Measurements from ENCODE around the gene HECTD4.

Gene HECTD4

GRCh38 chr12:112305951-112306350, 76.3 kb downstream of the HECTD4 start:
- no peak overlapping the region for H3K4me3 Mint-ChIP-seq
- H3K27ac Mint-ChIP-seq, result no peak overlapping the region
- peaks cover 26% of the 10 kb centered on the region for H3K36me3 Mint-ChIP-seq (ENCODE audit: low read depth)
- no peaks in the 10 kb centered on the region for H3K27me3 Mint-ChIP-seq (ENCODE audit: low read depth)
- H3K9me3 Mint-ChIP-seq, result no peaks in the 10 kb centered on the region
- peaks cover 9% of the 10 kb centered on the region for H3K4me1 Mint-ChIP-seq (ENCODE audit: low read depth)

GRCh38 chr12:112304436-112304835, 77.8 kb downstream of the HECTD4 start:
- Mint-ChIP-seq H3K27ac (no peak overlapping the region), H3K4me1 (ENCODE audit: low read depth) (peaks cover 9% of the 10 kb centered on the region), H3K9me3 (no peaks in the 10 kb centered on the region), H3K4me3 (no peak overlapping the region), H3K27me3 (ENCODE audit: low read depth) (no peaks in the 10 kb centered on the region), H3K36me3 (ENCODE audit: low read depth) (peaks cover 26% of the 10 kb centered on the region)

- Mint-ChIP-seq H3K36me3 (ENCODE audit: low read depth) (peaks cover 22% of the 10 kb centered on the region), H3K9me3 (no peaks in the 10 kb centered on the region), H3K27ac (no peak overlapping the region), H3K27me3 (ENCODE audit: low read depth) (no peaks in the 10 kb centered on the region), H3K4me1 (ENCODE audit: low read depth) (peaks cover 9% of the 10 kb centered on the region), H3K4me3 (no peak overlapping the region)
Observed at GRCh38 chr12:112303799-112304198, 78.4 kb downstream of the HECTD4 start.

- no peaks in the 10 kb centered on the region for H3K9me3 Mint-ChIP-seq
- H3K36me3 Mint-ChIP-seq (ENCODE audit: low read depth), result peaks cover 20% of the 10 kb centered on the region
- H3K27ac Mint-ChIP-seq, result peak overlapping the region; percentile 87
- H3K27me3 Mint-ChIP-seq (ENCODE audit: low read depth), result no peaks in the 10 kb centered on the region
- peaks cover 9% of the 10 kb centered on the region for H3K4me1 Mint-ChIP-seq (ENCODE audit: low read depth)
- no peak overlapping the region for H3K4me3 Mint-ChIP-seq
Observed at GRCh38 chr12:112303004-112303403, 79.2 kb downstream of the HECTD4 start.

GRCh38 chr12:112299704-112300103, 82.5 kb downstream of the HECTD4 start:
- Mint-ChIP-seq H3K27me3 (ENCODE audit: low read depth) (no peaks in the 10 kb centered on the region), H3K4me1 (ENCODE audit: low read depth) (peaks cover 9% of the 10 kb centered on the region), H3K4me3 (no peak overlapping the region), H3K27ac (no peak overlapping the region), H3K36me3 (ENCODE audit: low read depth) (peaks cover 8% of the 10 kb centered on the region), H3K9me3 (no peaks in the 10 kb centered on the region)

GRCh38 chr12:112297188-112297587, 85.0 kb downstream of the HECTD4 start:
- Mint-ChIP-seq H3K9me3 (peaks cover under 1% of the 10 kb centered on the region), H3K4me1 (ENCODE audit: low read depth) (peaks cover 1% of the 10 kb centered on the region), H3K36me3 (ENCODE audit: low read depth) (peaks cover 3% of the 10 kb centered on the region), H3K27me3 (ENCODE audit: low read depth) (no peaks in the 10 kb centered on the region), H3K4me3 (no peak overlapping the region), H3K27ac (no peak overlapping the region)

- peaks cover 4% of the 10 kb centered on the region for H3K9me3 Mint-ChIP-seq
- no peak overlapping the region for H3K4me3 Mint-ChIP-seq
- peaks cover 7% of the 10 kb centered on the region for H3K36me3 Mint-ChIP-seq (ENCODE audit: low read depth)
- peaks cover 5% of the 10 kb centered on the region for H3K4me1 Mint-ChIP-seq (ENCODE audit: low read depth)
- H3K27me3 Mint-ChIP-seq (ENCODE audit: low read depth), result no peaks in the 10 kb centered on the region
- H3K27ac Mint-ChIP-seq, result no peak overlapping the region
Observed at GRCh38 chr12:112296183-112296582, 86.0 kb downstream of the HECTD4 start.

GRCh38 chr12:112294793-112295192, 87.4 kb downstream of the HECTD4 start:
- H3K27ac Mint-ChIP-seq, result no peak overlapping the region
- peaks cover 5% of the 10 kb centered on the region for H3K4me1 Mint-ChIP-seq (ENCODE audit: low read depth)

GRCh38 chr12:112288638-112289037, 93.6 kb downstream of the HECTD4 start:
- H3K27me3 Mint-ChIP-seq (ENCODE audit: low read depth), result no peaks in the 10 kb centered on the region
- H3K9me3 Mint-ChIP-seq, result peaks cover 14% of the 10 kb centered on the region
- peaks cover 8% of the 10 kb centered on the region for H3K4me1 Mint-ChIP-seq (ENCODE audit: low read depth)
- peaks cover 13% of the 10 kb centered on the region for H3K36me3 Mint-ChIP-seq (ENCODE audit: low read depth)
- H3K27ac Mint-ChIP-seq, result no peak overlapping the region
- H3K4me3 Mint-ChIP-seq, result no peak overlapping the region

More at GRCh38 chr12:112294793-112295192, 87.4 kb downstream of the HECTD4 start:
- H3K27me3 Mint-ChIP-seq (ENCODE audit: low read depth), result no peaks in the 10 kb centered on the region
- H3K4me3 Mint-ChIP-seq, result no peak overlapping the region
- H3K36me3 Mint-ChIP-seq (ENCODE audit: low read depth), result peaks cover 9% of the 10 kb centered on the region
- H3K9me3 Mint-ChIP-seq, result peaks cover 7% of the 10 kb centered on the region

- Mint-ChIP-seq H3K27ac (no peak overlapping the region), H3K4me1 (ENCODE audit: low read depth) (peaks cover 2% of the 10 kb centered on the region), H3K36me3 (ENCODE audit: low read depth) (peaks cover 5% of the 10 kb centered on the region), H3K4me3 (no peak overlapping the region), H3K27me3 (ENCODE audit: low read depth) (no peaks in the 10 kb centered on the region), H3K9me3 (peaks cover 8% of the 10 kb centered on the region)
Observed at GRCh38 chr12:112285600-112286401, 96.4 kb downstream of the HECTD4 start.

- Mint-ChIP-seq H3K9me3 (no peaks in the 10 kb centered on the region), H3K4me1 (ENCODE audit: low read depth) (peaks cover 2% of the 10 kb centered on the region), H3K36me3 (ENCODE audit: low read depth) (peaks cover under 1% of the 10 kb centered on the region), H3K27ac (no peak overlapping the region), H3K27me3 (ENCODE audit: low read depth) (no peaks in the 10 kb centered on the region), H3K4me3 (no peak overlapping the region)
Observed at GRCh38 chr12:112283546-112283945, 98.7 kb downstream of the HECTD4 start.

GRCh38 chr12:112282920-112283319, 99.3 kb downstream of the HECTD4 start:
- Mint-ChIP-seq H3K36me3 (ENCODE audit: low read depth) (no peaks in the 10 kb centered on the region), H3K27me3 (ENCODE audit: low read depth) (no peaks in the 10 kb centered on the region), H3K4me1 (ENCODE audit: low read depth) (peaks cover 2% of the 10 kb centered on the region), H3K9me3 (no peaks in the 10 kb centered on the region), H3K4me3 (no peak overlapping the region), H3K27ac (no peak overlapping the region)

- no peaks in the 10 kb centered on the region for H3K9me3 Mint-ChIP-seq
- H3K27me3 Mint-ChIP-seq (ENCODE audit: low read depth), result no peaks in the 10 kb centered on the region
- H3K4me3 Mint-ChIP-seq, result no peak overlapping the region
- no peak overlapping the region for H3K27ac Mint-ChIP-seq
- peaks cover 16% of the 10 kb centered on the region for H3K36me3 Mint-ChIP-seq (ENCODE audit: low read depth)
- H3K4me1 Mint-ChIP-seq (ENCODE audit: low read depth), result no peaks in the 10 kb centered on the region
Observed at GRCh38 chr12:112275836-112276235, 106.4 kb downstream of the HECTD4 start.

GRCh38 chr12:112275207-112275606, 107.0 kb downstream of the HECTD4 start:
- Mint-ChIP-seq H3K36me3 (ENCODE audit: low read depth) (peaks cover 16% of the 10 kb centered on the region), H3K9me3 (no peaks in the 10 kb centered on the region), H3K27ac (no peak overlapping the region), H3K27me3 (ENCODE audit: low read depth) (no peaks in the 10 kb centered on the region), H3K4me3 (no peak overlapping the region), H3K4me1 (ENCODE audit: low read depth) (no peaks in the 10 kb centered on the region)

- Mint-ChIP-seq H3K9me3 (no peaks in the 10 kb centered on the region), H3K36me3 (ENCODE audit: low read depth) (peaks cover 14% of the 10 kb centered on the region), H3K27me3 (ENCODE audit: low read depth) (no peaks in the 10 kb centered on the region), H3K4me1 (ENCODE audit: low read depth) (no peaks in the 10 kb centered on the region), H3K27ac (no peak overlapping the region), H3K4me3 (no peak overlapping the region)
Observed at GRCh38 chr12:112270673-112271072, 111.6 kb downstream of the HECTD4 start.

Measured in T-helper 1 cell treated with Interleukin-12 subunit alpha and Interleukin-12 subunit beta and Interleukin-4 antibody, amounts not matched to agents 30 μg/mL and 1 μg/mL, for 36 hours (primary cell).